ENCODE measurements around the gene ZNF446.
A peak's percentile ranks its signal among the peaks of the same experiment; 100 is the strongest.
"Not testable (repeated sequence)": the region's sequence is repeated elsewhere in the genome, so short reads cannot be mapped to it uniquely, and the experiment has no call there.

The ZNF446 gene

DNA sequence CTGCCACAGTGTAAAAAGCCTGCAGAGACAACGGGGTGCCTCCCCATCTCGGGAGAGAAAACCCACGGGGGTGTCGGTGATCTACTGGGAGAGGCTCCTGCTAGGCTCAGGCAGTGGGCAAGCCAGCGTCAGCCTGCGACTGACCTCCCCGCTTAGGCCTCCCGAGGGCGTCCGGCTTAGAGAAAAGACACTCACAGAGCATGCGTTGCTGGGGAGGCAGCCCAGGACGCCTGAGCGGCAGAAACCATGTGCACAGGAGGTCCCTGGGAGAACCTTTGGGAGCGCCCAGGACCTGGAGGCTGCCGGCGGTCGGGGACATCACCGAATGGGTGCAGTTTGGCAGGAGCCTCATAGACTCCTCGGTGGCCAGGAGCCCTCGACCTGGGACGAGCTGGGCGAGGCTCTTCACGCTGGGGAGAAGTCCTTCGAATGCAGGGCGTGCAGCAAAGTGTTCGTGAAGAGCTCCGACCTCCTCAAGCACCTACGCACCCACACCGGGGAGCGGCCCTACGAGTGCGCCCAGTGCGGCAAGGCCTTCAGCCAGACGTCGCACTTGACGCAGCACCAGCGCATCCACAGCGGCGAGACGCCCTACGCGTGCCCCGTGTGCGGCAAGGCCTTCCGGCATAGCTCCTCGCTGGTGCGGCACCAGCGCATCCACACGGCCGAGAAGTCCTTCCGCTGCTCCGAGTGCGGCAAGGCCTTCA lies 5.2 kb upstream of the ZNF446 start:
- DNase-seq (ENCODE audit: low read depth): not testable (repeated sequence)

DNA sequence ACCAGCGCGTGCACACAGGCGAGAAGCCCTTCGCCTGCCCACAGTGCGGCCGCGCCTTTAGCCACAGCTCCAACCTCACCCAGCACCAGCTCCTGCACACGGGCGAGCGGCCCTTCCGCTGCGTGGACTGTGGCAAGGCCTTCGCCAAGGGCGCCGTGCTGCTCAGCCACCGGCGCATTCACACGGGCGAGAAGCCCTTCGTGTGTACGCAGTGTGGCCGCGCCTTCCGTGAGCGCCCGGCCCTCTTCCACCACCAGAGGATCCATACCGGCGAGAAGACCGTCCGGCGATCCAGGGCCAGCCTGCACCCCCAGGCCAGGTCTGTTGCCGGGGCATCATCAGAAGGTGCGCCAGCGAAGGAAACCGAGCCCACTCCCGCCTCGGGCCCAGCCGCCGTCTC lies 4.4 kb upstream of the ZNF446 start:
- no peak for DNase-seq (ENCODE audit: low read depth)

DNA sequence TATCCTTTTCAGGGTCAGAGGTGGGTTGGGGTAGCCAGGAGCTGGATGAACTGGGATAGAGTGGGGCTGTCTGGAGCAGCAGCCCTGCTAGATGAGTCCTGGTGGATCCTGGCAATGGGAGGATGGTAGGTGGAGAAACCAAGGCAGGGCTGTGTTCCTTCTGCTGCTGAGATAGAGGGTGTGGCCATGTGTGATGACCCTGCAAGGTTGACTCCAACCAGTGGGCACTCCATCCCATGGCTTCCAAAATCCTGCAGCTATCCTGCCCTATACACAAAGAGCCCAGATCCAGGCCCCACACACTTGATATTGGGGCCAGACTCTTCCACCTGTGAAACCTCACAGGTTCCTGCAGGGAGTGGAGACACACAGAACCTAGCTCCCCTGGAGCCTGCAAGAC lies 2.4 kb upstream of the ZNF446 start:
- DNase-seq (ENCODE audit: low read depth): no peak

DNA sequence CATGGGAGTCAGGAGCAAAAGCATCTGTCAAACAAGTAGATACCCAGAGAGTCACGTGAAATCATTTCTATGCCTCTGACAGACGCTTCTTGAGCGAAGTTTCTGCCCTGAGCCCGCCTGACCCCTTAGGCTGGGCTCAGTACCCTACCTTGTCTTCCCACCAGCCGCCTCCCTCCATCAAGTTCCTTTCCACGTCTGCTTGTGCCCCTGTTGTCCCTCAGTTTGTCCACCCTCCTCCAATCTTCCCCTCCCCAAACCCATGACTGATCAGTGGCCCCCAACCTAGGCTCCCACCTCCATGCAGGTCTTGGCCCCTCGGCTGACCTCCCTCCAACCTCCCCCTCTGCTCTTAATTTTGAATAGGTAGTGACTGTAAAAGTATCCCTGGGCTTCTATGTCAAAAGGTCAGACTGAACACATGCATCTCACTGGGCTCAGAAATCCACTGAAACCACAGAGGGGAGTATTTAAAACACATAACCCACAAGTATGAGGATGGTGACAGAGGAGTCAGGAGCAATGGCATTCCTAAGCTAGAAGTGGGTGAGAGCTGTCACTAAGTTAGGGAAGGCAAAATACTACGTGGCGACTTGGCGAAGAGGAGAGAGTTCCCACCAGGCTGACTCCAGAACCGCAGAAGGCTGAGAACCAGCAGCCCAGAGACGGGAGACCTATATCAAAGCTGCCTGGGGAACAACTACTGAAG lies 1.7 kb upstream of the ZNF446 start:
- DNase-seq (ENCODE audit: low read depth): no peak

DNA sequence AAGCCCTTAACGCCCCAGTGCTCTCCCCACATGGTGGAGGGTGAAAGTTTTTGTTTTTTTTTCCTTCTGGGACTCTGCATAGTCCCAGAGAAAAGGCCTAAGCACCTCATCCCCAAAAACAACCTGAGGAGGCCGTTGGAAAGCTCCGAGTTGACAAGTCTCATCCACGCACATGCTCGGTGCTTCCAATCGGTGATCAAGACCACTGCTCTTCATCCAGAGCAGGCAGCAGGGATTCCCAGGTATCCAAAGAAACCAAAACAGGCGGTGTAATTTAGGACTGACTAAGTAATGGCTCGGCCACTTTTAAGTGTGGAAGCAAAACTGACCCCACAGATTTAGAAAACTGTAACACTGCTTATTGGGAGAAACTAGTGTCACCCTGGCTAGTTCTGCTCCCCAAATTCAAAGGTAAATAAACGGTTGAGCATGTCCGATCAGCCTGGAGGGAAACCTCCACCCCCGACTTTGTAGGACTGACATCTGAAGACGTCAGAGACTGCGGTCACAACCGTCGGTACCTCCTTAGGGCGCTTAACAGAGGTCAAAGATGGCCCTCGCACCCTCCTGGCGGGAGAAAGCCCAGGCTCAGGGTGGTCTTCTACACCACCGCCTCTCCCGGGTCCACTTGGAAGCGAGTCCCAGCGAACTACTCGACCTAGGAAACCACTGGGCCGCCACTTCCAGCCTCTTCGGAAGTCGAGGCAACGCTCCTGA lies 997 bp upstream of the ZNF446 start:
- no peak for DNase-seq (ENCODE audit: low read depth)

DNA sequence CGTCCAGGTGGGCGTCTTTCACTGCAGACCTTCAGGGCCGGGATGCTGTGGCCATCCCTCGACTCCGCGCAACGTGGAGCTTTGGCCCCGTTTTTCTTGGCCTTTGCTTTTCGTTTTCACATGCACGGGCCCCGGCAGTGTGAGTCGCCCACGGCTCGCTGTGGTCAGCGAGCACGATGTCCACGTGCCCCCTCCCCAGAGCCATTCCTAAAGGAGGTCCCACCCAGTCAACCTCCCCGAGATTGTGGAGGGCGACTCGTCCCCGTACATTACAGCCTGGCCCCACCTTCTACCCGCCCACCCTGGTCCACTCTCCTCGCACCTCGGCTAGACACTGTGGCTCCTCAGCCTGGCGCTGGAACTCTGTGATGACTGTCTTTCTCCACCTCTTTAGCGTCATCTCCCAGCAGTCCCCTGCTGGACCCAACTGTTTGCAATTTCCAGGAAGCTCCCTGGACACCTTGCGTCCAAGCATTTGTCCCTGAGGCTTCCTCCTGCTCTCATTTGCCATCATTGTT lies 405 bp downstream of the ZNF446 start:
- DNase-seq (ENCODE audit: low read depth): no peak

DNA sequence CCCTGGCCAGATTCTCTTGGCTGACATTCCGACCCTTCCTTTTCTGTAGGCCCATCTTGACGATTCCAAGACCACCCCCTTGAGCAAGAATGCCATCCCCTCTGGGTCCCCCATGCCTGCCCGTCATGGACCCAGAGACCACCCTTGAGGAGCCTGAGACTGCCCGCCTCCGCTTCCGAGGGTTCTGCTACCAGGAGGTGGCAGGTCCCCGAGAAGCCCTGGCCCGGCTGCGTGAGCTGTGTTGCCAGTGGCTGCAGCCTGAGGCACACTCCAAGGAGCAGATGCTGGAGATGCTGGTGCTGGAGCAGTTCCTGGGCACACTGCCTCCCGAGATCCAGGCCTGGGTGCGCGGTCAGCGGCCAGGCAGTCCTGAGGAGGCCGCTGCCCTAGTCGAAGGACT lies 978 bp downstream of the ZNF446 start:
- no peak for DNase-seq (ENCODE audit: low read depth)

DNA sequence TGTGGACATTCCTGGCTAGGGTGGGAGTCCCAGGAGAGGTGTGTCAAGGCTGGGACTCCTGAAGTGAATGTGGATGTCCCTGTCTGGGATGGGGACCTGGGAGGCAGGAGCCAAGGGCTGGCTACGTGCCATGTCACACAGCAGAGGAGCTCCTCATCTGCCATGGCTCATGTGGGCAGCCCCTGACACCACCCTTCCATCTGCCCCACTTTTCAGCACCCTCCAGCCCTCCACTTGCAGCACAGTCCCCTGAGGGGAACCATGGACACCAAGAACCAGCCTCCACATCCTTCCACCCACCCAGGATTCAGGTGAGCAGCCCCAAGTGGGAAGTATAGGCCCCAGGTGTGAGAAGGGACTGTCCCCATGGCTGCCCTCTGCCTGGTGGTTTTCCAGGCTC lies 1.7 kb downstream of the ZNF446 start:
- DNase-seq (ENCODE audit: low read depth): no peak

DNA sequence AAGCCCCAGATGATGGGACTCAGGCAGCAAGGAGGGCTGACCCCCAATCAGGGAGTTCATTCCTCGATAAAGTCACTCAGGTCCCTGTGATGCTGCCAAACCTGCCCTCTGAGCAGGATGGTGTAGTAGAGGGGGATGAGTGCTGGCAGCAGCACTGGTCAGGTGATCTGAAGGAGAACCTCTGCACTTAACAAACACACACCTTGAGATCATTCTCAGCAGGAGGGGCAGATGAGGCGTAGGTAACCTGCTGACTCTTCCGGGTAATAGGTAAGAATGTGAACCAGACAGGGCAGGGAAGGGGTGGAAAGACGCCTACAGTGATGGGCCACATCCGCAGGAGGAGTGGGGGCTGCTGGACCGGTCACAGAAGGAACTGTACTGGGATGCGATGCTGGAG lies 3.2 kb downstream of the ZNF446 start:
- DNase-seq (ENCODE audit: low read depth): no peak

DNA sequence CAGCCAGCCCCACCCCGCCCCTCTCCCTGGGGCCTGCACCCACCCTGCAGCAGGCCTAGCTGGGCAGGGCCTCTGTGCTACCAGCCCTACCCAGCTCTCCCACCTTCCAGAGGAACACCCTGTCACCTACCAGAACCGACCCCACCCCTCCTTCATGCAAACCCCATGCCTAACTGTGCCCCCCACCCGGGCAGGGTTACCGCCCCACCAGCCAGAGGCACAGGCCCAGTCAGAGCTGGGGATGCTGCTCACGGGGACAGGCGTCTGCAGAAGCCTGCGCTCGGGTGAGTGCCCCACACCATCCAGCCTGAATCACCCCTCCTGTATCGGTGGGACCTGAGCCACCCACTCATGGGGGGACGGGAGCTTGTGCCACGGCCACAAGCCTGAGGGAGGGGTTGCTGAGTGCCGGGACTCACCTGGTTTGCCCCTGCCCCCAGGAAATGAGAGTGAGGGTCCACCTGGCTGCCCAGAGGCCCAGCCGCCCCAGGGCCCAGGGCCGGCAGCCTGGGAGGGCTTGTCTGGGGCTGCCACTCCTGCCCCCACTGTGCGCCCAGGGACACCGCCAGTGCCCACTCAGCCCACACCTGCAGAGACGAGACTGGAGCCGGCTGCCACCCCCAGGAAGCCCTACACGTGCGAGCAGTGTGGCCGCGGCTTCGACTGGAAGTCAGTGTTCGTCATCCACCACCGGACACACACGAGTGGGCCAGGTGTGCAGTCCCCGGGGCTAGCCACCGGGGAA lies 3.8 kb downstream of the ZNF446 start:
- DNase-seq (ENCODE audit: low read depth): no peak

DNA sequence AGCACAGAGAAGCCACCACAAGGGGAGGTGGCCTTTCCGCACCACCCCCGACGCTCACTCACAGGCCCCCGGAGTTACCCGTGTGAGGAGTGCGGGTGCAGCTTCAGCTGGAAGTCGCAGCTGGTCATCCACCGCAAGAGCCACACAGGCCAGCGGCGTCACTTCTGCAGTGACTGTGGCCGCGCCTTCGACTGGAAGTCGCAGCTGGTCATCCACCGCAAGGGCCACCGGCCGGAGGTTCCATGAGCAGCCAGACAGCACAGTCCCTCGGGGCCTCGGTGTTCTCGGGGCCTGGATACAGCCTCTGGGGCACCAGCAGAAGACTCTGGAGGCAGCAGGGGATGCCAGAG lies 4.3 kb downstream of the ZNF446 start:
- DNase-seq (ENCODE audit: low read depth): no peak

DNA sequence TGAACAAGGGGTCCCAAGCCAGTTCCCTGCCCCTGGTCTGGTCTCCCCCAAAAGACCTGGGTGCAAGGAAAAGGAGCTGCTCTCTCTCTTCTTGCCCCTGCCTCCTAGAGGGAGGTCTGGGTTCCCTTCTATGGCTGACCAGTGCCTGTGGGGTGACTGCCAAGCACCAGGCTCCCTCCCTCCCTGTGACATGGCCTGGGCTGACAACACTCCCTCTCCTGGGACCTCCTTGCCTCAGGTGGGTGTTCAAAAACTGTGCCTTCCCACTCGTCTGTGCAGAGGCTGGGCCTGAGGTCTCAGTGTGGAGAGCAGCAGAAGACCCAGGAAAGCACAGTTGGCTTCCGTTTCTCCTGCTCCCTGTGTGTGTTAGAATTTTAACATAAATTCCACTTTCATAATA lies 4.7 kb downstream of the ZNF446 start:
- DNase-seq (ENCODE audit: low read depth): no peak

DNA sequence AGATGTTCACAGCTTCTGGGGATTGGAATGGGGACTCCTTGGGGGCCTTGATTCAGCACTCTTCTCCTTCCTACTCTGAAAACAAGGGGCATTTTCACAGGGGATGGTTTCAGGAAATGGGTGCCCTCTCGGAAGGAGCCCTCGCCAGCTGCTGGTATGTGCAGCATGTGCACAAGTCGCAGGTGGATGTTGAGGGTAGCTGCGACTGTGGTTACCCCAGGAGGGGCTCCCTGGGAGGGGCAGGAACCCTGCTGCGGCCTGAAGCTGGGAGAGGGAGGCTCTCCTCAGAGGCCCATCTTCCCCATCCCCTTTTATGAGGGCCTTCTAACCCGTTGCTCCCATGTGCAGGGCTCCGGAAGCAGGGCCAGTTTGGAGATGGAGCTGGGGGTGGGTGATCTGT lies 6.2 kb downstream of the ZNF446 start:
- no peak for DNase-seq (ENCODE audit: low read depth)

DNA sequence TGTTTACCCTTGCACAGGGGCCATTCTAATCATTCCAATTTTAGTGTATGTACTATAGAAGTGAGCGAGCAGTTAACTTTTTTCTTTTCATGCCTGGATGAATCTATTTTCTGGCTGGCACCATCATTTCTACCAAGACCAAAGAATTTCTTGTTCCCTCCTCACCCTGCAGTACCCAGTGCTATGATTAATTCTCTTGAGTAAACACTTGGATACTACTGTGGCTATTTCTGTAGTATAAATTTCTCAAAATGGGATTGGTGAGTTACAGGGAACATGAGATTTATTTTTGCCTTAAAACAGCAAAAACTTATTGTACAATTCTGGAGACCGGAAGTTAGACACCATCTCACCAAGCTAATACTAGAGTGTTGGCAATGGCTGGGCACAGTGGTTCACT lies 7.6 kb downstream of the ZNF446 start:
- no peak for DNase-seq (ENCODE audit: low read depth)

DNA sequence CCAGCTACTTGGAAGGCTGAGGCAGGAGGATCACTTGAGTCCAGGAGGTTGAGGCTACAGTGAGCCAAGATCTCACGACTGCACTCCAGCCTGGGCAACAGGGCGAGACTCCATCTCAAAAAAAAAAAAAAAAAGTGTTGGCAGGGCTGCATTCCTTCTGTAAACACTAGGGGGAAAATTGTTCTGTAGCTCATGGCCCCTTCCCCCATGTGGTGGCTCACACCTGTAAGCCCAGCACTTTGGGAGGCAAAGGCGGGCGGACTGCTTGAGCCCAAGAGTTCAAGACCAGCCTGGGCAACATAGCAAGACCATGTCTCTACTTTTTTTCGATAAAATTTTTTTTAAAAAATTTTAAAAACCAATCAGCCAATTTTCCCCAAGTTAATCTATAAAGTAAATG lies 8.2 kb downstream of the ZNF446 start:
- DNase-seq (ENCODE audit: low read depth): not testable (repeated sequence)

DNA sequence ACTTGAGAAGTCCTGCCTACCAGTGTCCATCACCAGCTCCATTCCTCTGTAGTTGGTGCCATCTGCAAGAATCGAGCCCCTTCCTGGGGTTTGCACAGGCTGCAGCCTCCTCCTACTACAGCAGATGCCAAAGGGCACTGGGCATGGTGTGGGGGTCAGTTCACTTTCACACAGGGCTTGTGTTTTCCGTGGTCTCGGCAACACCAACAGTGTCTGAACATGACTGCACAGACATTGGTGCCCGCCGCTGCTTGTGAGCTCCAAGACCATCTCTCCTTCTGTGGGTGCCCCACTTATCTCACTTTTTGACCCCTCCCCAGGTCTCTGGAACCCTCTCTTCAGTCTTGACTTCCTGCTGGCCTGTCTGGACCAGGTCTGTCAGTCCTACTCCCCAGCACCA lies 15.2 kb downstream of the ZNF446 start:
- no peak for DNase-seq (ENCODE audit: low read depth)

DNA sequence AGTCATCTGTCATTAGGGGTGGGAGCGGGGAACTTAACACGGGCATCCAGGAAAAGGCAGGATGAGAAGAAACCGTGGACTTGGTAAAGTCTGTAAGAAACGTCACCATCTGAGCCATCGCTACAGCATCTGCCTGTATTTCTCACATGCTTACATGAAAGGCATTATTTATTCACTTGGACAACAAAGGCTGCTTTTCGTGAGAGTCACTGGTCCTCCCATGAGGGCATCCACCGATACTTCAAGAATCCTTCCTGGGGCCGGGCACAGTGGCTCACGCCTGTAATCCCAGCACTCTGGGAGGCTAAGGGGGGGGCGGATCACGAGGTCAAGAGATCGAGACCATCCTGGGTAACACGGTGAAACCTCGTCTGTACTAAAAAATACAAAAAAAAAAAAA lies 16.1 kb downstream of the ZNF446 start:
- DNase-seq (ENCODE audit: low read depth): no peak

DNA sequence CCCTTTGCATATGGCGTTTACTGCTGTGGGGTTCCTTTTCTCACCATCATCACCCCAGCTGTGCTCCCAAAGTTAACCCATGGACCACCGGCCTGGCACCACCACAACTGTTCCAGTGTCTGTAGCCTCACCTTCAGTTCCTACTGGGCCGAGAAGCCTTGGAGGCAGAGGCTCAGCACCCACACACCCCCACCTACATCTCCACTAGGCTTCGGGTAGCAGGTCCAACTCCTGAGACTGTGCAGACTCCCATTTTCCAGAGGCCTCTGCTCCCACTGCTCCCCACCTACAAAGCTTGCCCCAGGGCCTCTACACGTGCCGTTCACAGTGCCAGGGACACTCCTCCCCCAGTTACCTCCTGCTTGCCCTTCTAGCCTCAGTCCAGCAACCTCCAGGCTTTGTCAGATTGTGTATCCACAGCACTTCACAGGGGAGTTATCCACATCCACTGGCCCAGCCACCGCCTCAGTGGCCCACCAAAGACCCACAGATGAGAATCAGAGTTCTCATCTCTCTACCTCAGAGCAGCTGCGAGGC lies 21.6 kb downstream of the ZNF446 start:
- DNase-seq (ENCODE audit: low read depth): no peak

DNA sequence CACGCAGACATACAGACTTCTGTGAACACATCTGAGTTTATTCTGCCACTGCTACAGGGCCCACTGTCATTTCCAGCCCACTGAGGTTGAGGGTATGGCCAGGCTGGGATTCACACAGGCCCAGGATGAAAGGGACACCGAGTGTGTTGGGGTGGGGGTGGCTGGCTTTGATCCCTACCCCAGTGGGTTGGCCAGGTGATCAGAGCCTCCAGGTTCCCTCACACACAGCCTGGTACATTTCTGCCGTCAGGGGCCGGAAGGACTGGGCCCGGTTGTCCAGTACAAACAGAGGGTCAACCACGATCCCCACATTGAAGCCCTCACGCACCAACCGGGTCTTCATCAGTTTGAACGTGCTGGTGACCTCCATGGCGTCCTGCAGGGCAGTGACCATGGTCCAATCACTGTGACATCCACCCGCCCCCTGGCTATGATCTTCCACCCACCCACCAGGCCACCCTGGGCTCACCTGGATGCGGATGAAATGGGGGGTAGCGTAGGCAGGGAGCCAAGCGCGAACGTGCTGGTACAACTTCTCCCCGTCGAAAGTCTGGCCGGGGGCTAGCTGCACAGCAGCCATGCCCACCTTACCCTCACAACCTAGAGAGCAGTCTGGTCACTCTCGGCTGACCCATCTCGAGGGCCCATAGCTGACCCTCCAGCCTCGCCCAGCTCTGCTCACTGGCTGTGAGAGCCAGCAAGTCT lies 22.3 kb downstream of the ZNF446 start:
- DNase-seq (ENCODE audit: low read depth): no peak

DNA sequence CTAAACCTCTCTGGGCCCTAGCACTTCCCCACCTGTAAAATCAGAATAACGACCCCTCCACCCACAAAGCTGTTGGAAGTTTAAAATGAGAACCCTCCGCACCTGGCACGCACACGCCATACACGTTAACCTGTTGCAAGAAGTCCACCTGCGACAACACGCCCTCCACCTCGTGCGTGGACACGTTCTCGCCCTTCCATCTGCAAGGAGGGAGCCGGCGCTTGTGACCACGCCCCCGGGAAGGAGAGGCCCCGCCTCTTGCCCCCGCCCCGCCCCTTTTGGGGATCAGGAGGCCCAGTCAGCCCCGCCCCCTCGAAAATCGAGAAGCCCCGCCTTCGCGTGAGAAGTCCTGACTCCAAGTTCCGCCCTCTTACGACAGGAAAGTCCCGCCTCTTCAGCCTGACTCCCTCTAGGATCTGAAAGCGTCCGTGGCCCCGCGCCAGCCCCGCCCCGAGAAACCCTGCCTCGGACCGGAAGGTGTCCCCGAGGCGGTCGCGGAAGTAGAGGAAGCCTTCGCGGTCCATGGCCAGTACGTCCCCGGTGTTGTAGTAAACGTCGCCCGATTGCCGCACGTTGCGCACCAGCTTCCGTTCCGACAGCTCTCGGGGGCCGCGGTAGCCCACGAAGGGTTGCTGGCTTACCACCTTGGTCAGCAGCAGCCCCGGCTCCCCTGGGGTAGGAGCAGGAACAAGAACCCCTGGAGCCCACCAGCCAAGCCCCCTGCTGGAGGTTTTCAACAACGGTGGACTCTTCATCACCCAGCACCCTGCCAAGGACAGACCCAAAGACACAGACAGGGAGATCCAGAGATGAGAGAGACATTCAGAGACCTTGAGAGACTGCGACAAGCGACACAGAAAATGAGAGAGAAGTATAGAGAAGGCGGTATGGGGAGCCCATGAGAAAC lies 23.1 kb downstream of the ZNF446 start:
- DNase-seq (ENCODE audit: low read depth): peak; percentile 95

DNA sequence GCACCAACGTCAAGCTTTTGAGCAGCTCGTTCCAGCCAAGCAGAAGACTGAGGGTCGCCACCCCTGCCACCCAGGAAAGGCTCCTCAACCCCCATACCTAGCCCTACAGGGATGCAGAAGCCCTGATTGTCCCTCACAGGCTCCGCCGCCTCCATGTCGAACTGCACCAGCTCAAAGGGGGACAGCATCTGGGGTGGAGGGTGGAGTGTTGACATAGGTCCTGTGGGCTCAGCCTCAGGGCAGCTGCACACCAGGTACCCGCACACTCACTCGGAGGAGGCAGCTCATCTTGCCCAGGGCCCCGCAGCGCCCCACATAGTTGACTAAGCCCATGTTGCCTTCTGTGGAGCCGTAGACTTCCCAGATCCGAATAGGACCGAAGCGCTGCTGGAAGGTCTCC lies 24.1 kb downstream of the ZNF446 start:
- no peak for DNase-seq (ENCODE audit: low read depth)

All from activated T-helper 9 cell treated with anti-CD3 and anti-CD28 coated beads, Interleukin-2, amount 50 U/mL, for 16 hours (primary cell).